ENCODE results near the gene NCOR2. TPM values are rescaled to one million over a fixed set of nuclear protein-coding genes. Genes with fewer than 3 reads are reported as not detected.

NCOR2 gene
- polyA plus RNA-seq, 1 donor (not counting 4 experiments of a cell fraction or from before 2014, with no cell fraction given): 4.7 TPM

DNA sequence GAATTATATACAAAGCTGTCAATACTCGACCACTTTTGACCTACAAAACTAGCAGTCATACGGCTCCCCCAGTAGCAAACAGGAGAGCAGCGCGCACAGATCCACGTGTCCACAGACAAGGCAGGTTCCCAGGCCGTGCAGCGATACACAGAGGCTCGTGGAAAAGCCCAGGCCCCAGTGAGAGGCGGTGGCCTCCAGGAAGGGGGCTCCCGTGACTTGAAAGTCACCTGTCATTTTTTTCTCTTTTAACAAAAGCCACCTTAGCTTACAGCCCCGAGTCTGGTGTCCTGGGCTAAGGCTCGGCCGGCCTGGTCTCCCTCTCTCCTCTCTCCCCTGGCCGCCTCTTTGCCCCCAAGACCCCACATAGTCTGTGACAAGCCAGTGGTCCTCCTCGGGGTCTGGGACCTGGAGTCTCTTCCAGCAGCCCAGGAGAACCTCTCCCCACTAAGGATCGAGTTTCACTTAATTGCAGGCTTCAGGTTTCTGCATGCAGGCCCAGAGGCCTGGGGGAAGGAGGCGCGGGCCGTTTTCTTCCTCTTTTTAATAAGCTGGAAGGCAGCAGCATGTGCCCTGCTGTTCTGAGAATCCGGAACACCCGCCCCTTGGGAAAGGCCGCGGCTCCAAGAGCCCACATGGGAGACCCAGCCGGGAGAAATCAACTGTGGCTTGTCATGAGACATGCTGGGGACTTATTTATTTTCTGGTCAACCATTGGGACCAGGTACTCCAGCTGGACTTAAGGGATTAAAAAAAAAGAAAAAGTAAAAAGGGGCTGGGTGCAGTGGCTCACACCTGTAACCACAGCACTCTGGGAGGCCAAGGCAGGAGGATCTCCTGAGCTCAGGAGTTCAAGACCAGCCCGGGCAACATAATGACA lies 15.9 kb downstream of the NCOR2 start:
- TF ChIP-seq EZH2 (IDR thresholded peaks at IDR 0.05; ENCODE audit: low read length): no peak
- Histone ChIP-seq H3K9me3 (ENCODE audit: control insufficient read depth, low read depth, low read length) (no peaks in the 10 kb centered on the region), H3K9me1 (ENCODE audit: control insufficient read depth, extremely low read depth, insufficient read depth, low read length) (peaks cover 3% of the 10 kb centered on the region), H2AFZ (ENCODE audit: control insufficient read depth, low read length) (no peak overlapping the region), H3K27me3 (ENCODE audit: control insufficient read depth, extremely low read depth, insufficient read depth, low read length) (no peaks in the 10 kb centered on the region), H3K27ac (ENCODE audit: control insufficient read depth, insufficient read depth, low read length) (peak overlapping the region; percentile 72), H3K4me3 (ENCODE audit: control insufficient read depth in 2 of 3, extremely low read depth in 1 of 3, insufficient read depth in 2 of 3, low read depth in 1 of 3, low read length in 3 of 3) (peak overlapping the region in 2 of 3 experiments; percentile 19 to 28), H4K20me1 (ENCODE audit: control insufficient read depth, extremely low read depth, insufficient read depth, low read length) (peaks cover 34% of the 10 kb centered on the region), H3K79me2 (ENCODE audit: control insufficient read depth, insufficient read depth, low read length) (peaks cover 95% of the 10 kb centered on the region), H3K4me2 (ENCODE audit: control insufficient read depth, extremely low read depth, insufficient read depth, low read depth, low read length) (peak overlapping the region; percentile 76), H3K4me1 (ENCODE audit: control insufficient read depth, extremely low read depth, insufficient read depth, low read length) (peaks cover 47% of the 10 kb centered on the region), H3K9ac (ENCODE audit: control insufficient read depth, extremely low read depth, insufficient read depth, low read length) (peak overlapping the region; percentile 71), H3K36me3 (ENCODE audit: control insufficient read depth in 2 of 2, extremely low read depth in 1 of 2, insufficient read depth in 2 of 2, low read length in 2 of 2) (peaks cover 1 to 10% of the 10 kb centered on the region in 2 experiments)
- FAIRE-seq: no peak
- DNase-seq (ENCODE audit: low read depth, low spot score): no peak
- dilution Hi-C loops (cut with MboI; ENCODE audit: extremely low pct_ligation_motif_present, low sequenced_read_pairs): no loop called here

DNA sequence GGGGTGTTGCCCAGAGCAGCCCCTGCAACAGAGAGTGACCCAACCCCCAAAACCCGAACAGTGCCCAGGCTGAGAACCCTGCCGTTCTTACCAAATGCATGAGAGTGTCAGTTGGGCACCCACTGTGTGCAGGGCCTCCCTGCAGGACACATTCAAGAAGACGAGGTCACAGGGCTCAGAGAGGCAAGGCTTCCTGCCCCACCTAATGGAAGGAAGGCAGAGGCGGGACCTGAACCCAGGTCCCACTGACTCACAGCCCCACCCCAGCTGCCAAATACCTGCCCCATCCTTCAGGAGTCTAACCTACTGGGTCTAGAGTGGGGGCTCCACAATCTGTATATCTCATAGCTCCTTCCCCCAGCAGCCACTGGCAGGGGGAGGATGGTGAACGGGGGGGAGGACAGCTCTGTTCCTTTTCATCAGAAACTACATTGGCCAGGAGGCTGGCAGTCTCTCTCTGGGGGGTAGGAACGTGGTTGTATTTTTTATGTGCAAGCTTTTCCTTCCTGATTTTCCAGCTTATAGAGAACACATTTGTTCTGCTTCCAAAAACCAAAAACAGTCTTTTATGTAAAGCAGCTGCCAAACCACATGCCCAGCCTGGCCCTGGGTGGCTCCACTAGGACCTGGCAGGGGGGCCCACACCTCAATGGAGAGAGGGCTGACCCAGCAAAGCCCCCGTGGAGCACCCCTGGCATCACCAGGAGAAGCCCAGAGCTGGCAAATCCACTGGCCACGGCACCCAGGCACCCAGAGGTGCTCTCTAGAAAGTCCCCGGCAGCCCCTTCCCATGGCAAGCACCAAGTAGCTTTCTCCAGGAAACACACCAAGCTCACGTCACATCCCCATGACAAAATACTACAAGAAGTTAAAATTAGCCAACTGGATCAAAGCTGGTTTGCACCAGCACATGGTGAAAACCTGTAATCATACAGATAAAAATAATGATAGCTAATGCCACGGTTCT lies 17.0 kb downstream of the NCOR2 start:
- Histone ChIP-seq H3K27me3 (ENCODE audit: control insufficient read depth, extremely low read depth, insufficient read depth, low read length) (no peaks in the 10 kb centered on the region), H3K4me3 (ENCODE audit: control insufficient read depth in 2 of 3, extremely low read depth in 1 of 3, insufficient read depth in 2 of 3, low read depth in 1 of 3, low read length in 3 of 3) (peak overlapping the region in 1 of 3 experiments; percentile 45), H4K20me1 (ENCODE audit: control insufficient read depth, extremely low read depth, insufficient read depth, low read length) (peaks cover 32% of the 10 kb centered on the region), H3K27ac (ENCODE audit: control insufficient read depth, insufficient read depth, low read length) (peak overlapping the region; percentile 72), H3K4me2 (ENCODE audit: control insufficient read depth, extremely low read depth, insufficient read depth, low read depth, low read length) (peak overlapping the region; percentile 76), H3K36me3 (ENCODE audit: control insufficient read depth in 2 of 2, extremely low read depth in 1 of 2, insufficient read depth in 2 of 2, low read length in 2 of 2) (peaks cover 3 to 10% of the 10 kb centered on the region in 2 experiments), H3K4me1 (ENCODE audit: control insufficient read depth, extremely low read depth, insufficient read depth, low read length) (peaks cover 47% of the 10 kb centered on the region), H3K79me2 (ENCODE audit: control insufficient read depth, insufficient read depth, low read length) (peaks cover 94% of the 10 kb centered on the region), H3K9ac (ENCODE audit: control insufficient read depth, extremely low read depth, insufficient read depth, low read length) (peak overlapping the region; percentile 71), H2AFZ (ENCODE audit: control insufficient read depth, low read length) (no peak overlapping the region), H3K9me1 (ENCODE audit: control insufficient read depth, extremely low read depth, insufficient read depth, low read length) (no peaks in the 10 kb centered on the region), H3K9me3 (ENCODE audit: control insufficient read depth, low read depth, low read length) (no peaks in the 10 kb centered on the region)
- dilution Hi-C loops (cut with MboI; ENCODE audit: extremely low pct_ligation_motif_present, low sequenced_read_pairs): no loop called here
- DNase-seq (ENCODE audit: low read depth, low spot score) (no peak), FAIRE-seq (peak; percentile 76)
- TF ChIP-seq, protein P1, sequence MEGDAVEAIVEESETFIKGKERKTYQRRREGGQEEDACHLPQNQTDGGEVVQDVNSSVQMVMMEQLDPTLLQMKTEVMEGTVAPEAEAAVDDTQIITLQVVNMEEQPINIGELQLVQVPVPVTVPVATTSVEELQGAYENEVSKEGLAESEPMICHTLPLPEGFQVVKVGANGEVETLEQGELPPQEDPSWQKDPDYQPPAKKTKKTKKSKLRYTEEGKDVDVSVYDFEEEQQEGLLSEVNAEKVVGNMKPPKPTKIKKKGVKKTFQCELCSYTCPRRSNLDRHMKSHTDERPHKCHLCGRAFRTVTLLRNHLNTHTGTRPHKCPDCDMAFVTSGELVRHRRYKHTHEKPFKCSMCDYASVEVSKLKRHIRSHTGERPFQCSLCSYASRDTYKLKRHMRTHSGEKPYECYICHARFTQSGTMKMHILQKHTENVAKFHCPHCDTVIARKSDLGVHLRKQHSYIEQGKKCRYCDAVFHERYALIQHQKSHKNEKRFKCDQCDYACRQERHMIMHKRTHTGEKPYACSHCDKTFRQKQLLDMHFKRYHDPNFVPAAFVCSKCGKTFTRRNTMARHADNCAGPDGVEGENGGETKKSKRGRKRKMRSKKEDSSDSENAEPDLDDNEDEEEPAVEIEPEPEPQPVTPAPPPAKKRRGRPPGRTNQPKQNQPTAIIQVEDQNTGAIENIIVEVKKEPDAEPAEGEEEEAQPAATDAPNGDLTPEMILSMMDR (optimal IDR thresholded peaks at IDR 0.05 in 1 of 3, IDR thresholded peaks at IDR 0.05 in 1 of 3, conservative IDR thresholded peaks at IDR 0.05 in 1 of 3; ENCODE audit: extremely low read depth in 1 of 3, insufficient read depth in 2 of 3, low read length in 3 of 3): no peak
- no peak for TF ChIP-seq EZH2 (IDR thresholded peaks at IDR 0.05; ENCODE audit: low read length)

All from keratinocyte (primary cell).